H1 (cell line): ENCODE data around the gene ABI3BP. TPM values are rescaled to one million over a fixed set of nuclear protein-coding genes. Genes with fewer than 3 reads are reported as not detected.
A peak's percentile ranks its signal among the peaks of the same experiment; 100 is the strongest.

Experiments
- CTCF ChIA-PET: fragments of 300-600 bp; sonication (Branson Sonifier 250); formaldehyde crosslinking; loops from one replicate; lab custom pipeline; 2021; ENCODE audit not compliant: partially characterized antibody; lab: Charles Lee
- POLR2A ChIA-PET: fragments of 300-600 bp; sonication (Branson Sonifier 250); formaldehyde crosslinking; loops from one replicate; lab custom pipeline; 2021; ENCODE audit warnings: inconsistent platforms; ENCODE audit not compliant: partially characterized antibody; lab: Charles Lee
- DNase-seq, 2 experiments: peaks; one replicate each; pipeline versions ENCODE4 v3.0.0 to v3.0.0-alpha.2; 2010 to 2022; ENCODE audit warnings: low spot score in 2 of 2, low read depth in 1 of 2, mixed read lengths in 1 of 2
- FAIRE-seq: peaks from 2 replicates; lab custom pipeline; 2011; peaks lifted over from hg19 to GRCh38; lab: Jason Lieb, UNC
- H2AFZ ChIP-seq: 2 replicates; pipeline ENCODE4 v1.8.1; 2012; ENCODE audit warnings: low read length, inconsistent platforms
- H2AK5ac ChIP-seq: 2 replicates; pipeline ENCODE4 v1.6.1; 2013; ENCODE audit warnings: low read depth, low read length
- H2BK120ac ChIP-seq: replicated peaks from 2 replicates; pipeline ENCODE3; 2013; ENCODE audit warnings: low read depth, low read length, inconsistent platforms
- H2BK12ac ChIP-seq: 2 replicates; pipeline ENCODE4 v1.6.1; 2013; ENCODE audit warnings: low read depth, low read length
- H2BK15ac ChIP-seq: 2 replicates; pipeline ENCODE4 v1.6.1; 2013; ENCODE audit warnings: low read length
- H2BK20ac ChIP-seq: 2 replicates; pipeline ENCODE4 v1.6.1; 2013; ENCODE audit warnings: low read length
- H2BK5ac ChIP-seq: 2 replicates; pipeline ENCODE4 v1.6.1; 2013; ENCODE audit warnings: low read depth, low read length
- H3K14ac ChIP-seq: 2 replicates; pipeline ENCODE4 v1.6.1; 2013; ENCODE audit warnings: inconsistent platforms; ENCODE audit not compliant: insufficient read length
- H3K18ac ChIP-seq: 2 replicates; pipeline ENCODE4 v1.6.1; 2013; ENCODE audit warnings: low read length; ENCODE audit errors: extremely low read depth
- H3K23ac ChIP-seq: 2 replicates; pipeline ENCODE4 v1.6.1; 2013; ENCODE audit warnings: inconsistent platforms; ENCODE audit not compliant: insufficient read length
- H3K23me2 ChIP-seq: 2 replicates; pipeline ENCODE4 v1.6.1; 2013; ENCODE audit warnings: low read depth, low read length
- H3K27ac ChIP-seq: 2 replicates; pipeline ENCODE4 v1.6.1; 2011; ENCODE audit warnings: low read depth, low read length, inconsistent platforms
- H3K27me3 ChIP-seq, 4 experiments: replicated peaks in 1 of 4; 1 replicate in 1 of 4; 2 replicates in 3 of 4; pipeline versions ENCODE4 v1.6.1 to v1.8.1; 2011 to 2013; ENCODE audit warnings: low read length in 3 of 4, mild to moderate bottlenecking in 3 of 4, inconsistent platforms in 2 of 4, mixed read lengths in 2 of 4, moderate library complexity in 1 of 4; ENCODE audit not compliant: control insufficient read depth in 3 of 4, insufficient read depth in 3 of 4; ENCODE audit errors: extremely low read depth in 1 of 4
- H3K36me3 ChIP-seq, 4 experiments: 2 replicates each; pipeline versions ENCODE4 v1.6.1 to v1.8.1; 2011 to 2013; ENCODE audit warnings: mild to moderate bottlenecking in 4 of 4, low read length in 3 of 4, moderate library complexity in 2 of 4, control low read depth in 1 of 4, inconsistent platforms in 1 of 4; ENCODE audit not compliant: insufficient read depth in 4 of 4, control insufficient read depth in 2 of 4
- H3K4ac ChIP-seq: replicated peaks from 2 replicates; pipeline ENCODE3; 2013; ENCODE audit warnings: low read length, low read depth, mixed read lengths, inconsistent platforms; ENCODE audit not compliant: insufficient read length
- H3K4me1 ChIP-seq, 4 experiments: replicated peaks in 1 of 4; 1 replicate in 1 of 4; 2 replicates in 3 of 4; pipeline versions ENCODE4 v1.6.1 to v1.8.1; 2011 to 2013; ENCODE audit warnings: low read length in 3 of 4, inconsistent platforms in 2 of 4, mixed read lengths in 1 of 4; ENCODE audit not compliant: insufficient read depth in 4 of 4, control insufficient read depth in 3 of 4
- H3K4me2 ChIP-seq, 2 experiments: 2 replicates each; pipeline versions ENCODE4 v1.6.1 to v1.8.1; 2011 to 2013; ENCODE audit warnings: low read depth in 2 of 2, low read length in 2 of 2, control low read depth in 1 of 2, inconsistent platforms in 1 of 2, mild to moderate bottlenecking in 1 of 2; ENCODE audit not compliant: insufficient read depth in 1 of 2
- H3K4me3 ChIP-seq, 4 experiments: fragments of 200-600, 300-600 bp in 1 of 4; sonication (generic), shearing (Covaris generic), sonication (Bioruptor Twin) in 1 of 4; 2 replicates each; pipeline versions ENCODE4 v1.5.1 to v1.8.1; 2011 to 2016; ENCODE audit warnings: low read length in 4 of 4, low read depth in 3 of 4, control low read depth in 2 of 4, inconsistent platforms in 2 of 4, mild to moderate bottlenecking in 2 of 4, mixed read lengths in 1 of 4, moderate library complexity in 1 of 4; ENCODE audit not compliant: insufficient read depth in 2 of 4; ENCODE audit errors: extremely low read depth in 1 of 4
- H3K56ac ChIP-seq: replicated peaks from 2 replicates; pipeline ENCODE3; 2013; ENCODE audit warnings: low read depth, mild to moderate bottlenecking, mixed read lengths, low read length, inconsistent platforms; ENCODE audit not compliant: insufficient read length
- H3K79me1 ChIP-seq: 2 replicates; pipeline ENCODE4 v1.6.1; 2013; ENCODE audit warnings: low read depth, low read length, control low read depth
- H3K79me2 ChIP-seq, 2 experiments: 2 replicates each; pipeline versions ENCODE4 v1.6.1 to v1.8.1; 2012 to 2013; ENCODE audit warnings: low read length in 2 of 2, mild to moderate bottlenecking in 2 of 2, inconsistent platforms in 1 of 2; ENCODE audit not compliant: insufficient read depth in 2 of 2, control insufficient read depth in 1 of 2
- H3K9ac ChIP-seq, 4 experiments: replicated peaks in 1 of 4; 1 replicate in 1 of 4; 2 replicates in 3 of 4; pipeline versions ENCODE4 v1.6.1 to v1.8.1; 2011 to 2013; ENCODE audit warnings: low read depth in 3 of 4, low read length in 3 of 4, control low read depth in 2 of 4, mild to moderate bottlenecking in 2 of 4, moderate library complexity in 2 of 4, inconsistent platforms in 1 of 4; ENCODE audit errors: extremely low read depth in 1 of 4
- H3K9me3 ChIP-seq, 2 experiments: 2 replicates each; pipeline versions ENCODE4 v1.6.1 to v1.8.1; 2012 to 2013; ENCODE audit warnings: mild to moderate bottlenecking in 2 of 2, moderate library complexity in 2 of 2, control low read depth in 1 of 2, inconsistent platforms in 1 of 2, low read depth in 1 of 2, low read length in 1 of 2, mixed read lengths in 1 of 2; ENCODE audit not compliant: insufficient read depth in 2 of 2
- H4K20me1 ChIP-seq, 2 experiments: replicated peaks in 1 of 2; 2 replicates each; pipeline versions ENCODE3 to v1.8.1; 2011 to 2013; ENCODE audit warnings: inconsistent platforms in 2 of 2, low read length in 2 of 2, mild to moderate bottlenecking in 1 of 2; ENCODE audit not compliant: insufficient read depth in 2 of 2, control insufficient read depth in 1 of 2
- H4K5ac ChIP-seq: 2 replicates; pipeline ENCODE4 v1.6.1; 2013; ENCODE audit warnings: low read length, low read depth, mixed read lengths, inconsistent platforms; ENCODE audit not compliant: insufficient read length
- H4K8ac ChIP-seq: 2 replicates; pipeline ENCODE4 v1.8.0; 2013; ENCODE audit warnings: mild to moderate bottlenecking, moderate library complexity, low read length, inconsistent platforms; ENCODE audit not compliant: insufficient read depth; ENCODE audit errors: extremely low read depth
- H4K91ac ChIP-seq: replicated peaks from 2 replicates; pipeline ENCODE3; 2013; ENCODE audit warnings: low read length, mixed read lengths, inconsistent platforms; ENCODE audit not compliant: insufficient read length
- ASH2L ChIP-seq: fragments of 200-600, 300-600 bp; sonication (generic); IDR thresholded peaks from one replicate; pipeline ENCODE4 v1.7.1; 2017; ENCODE audit warnings: low read length
- BCL11A ChIP-seq, 2 experiments: IDR thresholded peaks; one replicate each; pipeline ENCODE4 v1.6.1; 2011; ENCODE audit warnings: low read depth in 2 of 2, low read length in 2 of 2, mild to moderate bottlenecking in 2 of 2
- CBX8 ChIP-seq: fragments of 300-800, 300-1000 bp; sonication (generic); IDR thresholded peaks from 2 replicates; pipeline ENCODE4 v1.7.1; 2016; ENCODE audit warnings: low read depth, low read length, borderline replicate concordance
- CEBPB ChIP-seq: IDR thresholded peaks from 2 replicates; pipeline ENCODE4 v1.6.1; 2012; ENCODE audit warnings: low read depth, low read length
- CHD1 ChIP-seq: IDR thresholded peaks from 2 replicates; pipeline ENCODE4 v1.6.1; 2012; ENCODE audit warnings: low read depth, low read length, improper control_type of control experiment
- CHD2 ChIP-seq: IDR thresholded peaks from 2 replicates; pipeline ENCODE4 v1.6.1; 2012; ENCODE audit warnings: low read length, improper control_type of control experiment
- HDAC2 ChIP-seq, 2 experiments: fragments of 300-600 bp in 1 of 2; sonication (generic) in 1 of 2; IDR thresholded peaks; 2 replicates each; pipeline ENCODE4 v1.6.1; 2011 to 2012; ENCODE audit warnings: low read depth in 2 of 2, low read length in 2 of 2, mild to moderate bottlenecking in 2 of 2, moderate library complexity in 2 of 2, borderline replicate concordance in 1 of 2, inconsistent platforms in 1 of 2
- MAFK ChIP-seq: IDR thresholded peaks from 2 replicates; pipeline ENCODE4 v1.6.1; 2012; ENCODE audit warnings: low read depth, mild to moderate bottlenecking, improper control_type of control experiment, low read length
- PHF8 ChIP-seq: fragments of 200-600 bp; sonication (generic); conservative IDR thresholded peaks from 2 replicates; pipeline ENCODE4 v1.7.1; 2012; ENCODE audit warnings: low read depth, mild to moderate bottlenecking, inconsistent platforms, low read length, moderate library complexity
- POLR2AphosphoS5 ChIP-seq: IDR thresholded peaks from 2 replicates; pipeline ENCODE4 v1.6.1; 2011; ENCODE audit warnings: low read depth, low read length
- RFX5 ChIP-seq: IDR thresholded peaks from 2 replicates; pipeline ENCODE4 v1.6.1; 2011; ENCODE audit warnings: low read depth, low read length, improper control_type of control experiment, borderline replicate concordance
- RXRA ChIP-seq: IDR thresholded peaks from 2 replicates; pipeline ENCODE4 v1.6.1; 2011; ENCODE audit warnings: low read depth, mild to moderate bottlenecking, low read length, moderate library complexity; ENCODE audit not compliant: insufficient read depth
- SAP30 ChIP-seq: fragments of 300-600 bp; sonication (generic); IDR thresholded peaks from 2 replicates; pipeline ENCODE4 v1.7.1; 2012; ENCODE audit warnings: low read length, moderate library complexity, mild to moderate bottlenecking, inconsistent platforms; ENCODE audit not compliant: insufficient read depth, insufficient replicate concordance
- SP2 ChIP-seq: IDR thresholded peaks from 2 replicates; pipeline ENCODE4 v1.6.1; 2012; ENCODE audit warnings: mild to moderate bottlenecking, low read length, inconsistent platforms
- SP4 ChIP-seq: IDR thresholded peaks from 2 replicates; pipeline ENCODE4 v1.6.1; 2012; ENCODE audit warnings: low read length, inconsistent platforms
- SUZ12 ChIP-seq: fragments of 200-600 bp; sonication (generic); IDR thresholded peaks from 2 replicates; pipeline ENCODE4 v1.6.1; 2012; ENCODE audit warnings: mild to moderate bottlenecking, inconsistent platforms, low read length, moderate library complexity, mixed read lengths
- WGBS, 2 experiments: shearing (Covaris generic) in 1 of 2; methylation state at CpG; one replicate each; pipeline versions ENCODE4 v1.1.6 to v1.1.7; 2013 to 2015; ENCODE audit warnings: low lambda C conversion rate in 2 of 2, mixed read lengths in 2 of 2, inconsistent platforms in 1 of 2, low coverage in 1 of 2, missing lambda C conversion rate in 1 of 2; ENCODE audit not compliant: insufficient replicate concordance in 2 of 2, insufficient coverage in 1 of 2, insufficient read length in 1 of 2; ENCODE audit errors: extremely low coverage in 1 of 2, missing lambda C conversion rate in 1 of 2; 5-methylcytosine and 5-hydroxymethylcytosine counted together
- polyA plus RNA-seq, 7 experiments: library from polyadenylated mRNA; depleted of rRNA in 3 of 7; stranded (reverse) in 5 of 7; unstranded in 2 of 7; fragments of >200 nt in 5 of 7; fragments of 200-250 nt in 2 of 7; gene quantifications; 1 replicate in 5 of 7; 2 replicates in 1 of 7; 4 replicates in 1 of 7; pipeline versions ENCODE4 v1.2.1 to v1.2.3, GENCODE V29; 2011 to 2013; ENCODE audit warnings: missing spikeins in 2 of 7, mixed read lengths in 2 of 7
- total RNA-seq: library from RNA; stranded (reverse); fragmentation: NEBNext Ultra II Directional; extraction: Animal tissue kit (Norgen Biotek cat#: 25700); gene quantifications from 2 replicates; pipeline ENCODE4 v1.2.1, GENCODE V29; 2021

ABI3BP gene
- total and polyA plus RNA-seq, 2 of the 8 experiments (the other 6 are each of a cell fraction or from before 2014, with no cell fraction given): 0.08 to 0.32 TPM

DNA sequence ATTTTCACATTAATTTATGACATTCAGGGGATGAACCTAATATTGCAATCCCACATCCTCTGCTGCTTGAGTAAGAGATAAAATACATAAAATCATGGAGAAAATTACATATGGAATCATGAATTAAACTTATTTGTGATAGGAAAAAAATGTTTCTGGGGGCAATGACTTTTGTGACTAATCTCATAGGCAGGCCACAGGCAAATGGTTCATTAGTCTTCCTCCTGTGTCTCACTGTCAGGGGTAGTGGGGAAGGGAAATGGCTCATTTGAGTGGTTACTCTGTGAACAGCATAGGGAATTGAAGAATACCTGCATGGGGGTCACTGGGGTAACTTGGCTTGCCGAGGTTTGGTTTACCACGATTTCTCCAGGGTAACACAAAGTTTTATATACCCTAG is 211.9 kb downstream of the ABI3BP start:
- Histone ChIP-seq H3K18ac (no peak overlapping the region), H3K79me2 (no peaks in the 10 kb centered on the region), H3K27ac (no peak overlapping the region), H3K4me3 (no peak overlapping the region), H3K23me2 (no peaks in the 10 kb centered on the region), H3K4me1 (no peaks in the 10 kb centered on the region), H4K20me1 (no peaks in the 10 kb centered on the region), H3K56ac (no peak overlapping the region), H3K9ac (no peak overlapping the region), H3K79me1 (no peaks in the 10 kb centered on the region), H2BK12ac (no peak overlapping the region), H3K9me3 (no peaks in the 10 kb centered on the region), H3K23ac (no peak overlapping the region), H2BK20ac (no peak overlapping the region), H2BK120ac (no peak overlapping the region), H3K4me2 (no peak overlapping the region), H4K91ac (no peak overlapping the region), H4K8ac (no peak overlapping the region), H2BK15ac (no peak overlapping the region), H2AK5ac (no peak overlapping the region), H3K4ac (no peak overlapping the region), H4K5ac (no peak overlapping the region), H3K27me3 (peaks cover 0 to 1% (median 0%) of the 10 kb centered on the region in 4 experiments; a peak in 1 of 7 replicates), H2AFZ (peak overlapping the region; percentile 49; the same call in 1 of the 2 replicates), H3K36me3 (no peaks in the 10 kb centered on the region), H2BK5ac (no peak overlapping the region), H3K14ac (no peak overlapping the region)
- WGBS, 2 experiments: 90% methylated on average over 2 of the region's 2 CpGs; no CpG with 5 or more reads in 1 of the 2 experiments
- POLR2A ChIA-PET: no interaction called here
- no peak for FAIRE-seq
- DNase-seq: no peak
- CTCF ChIA-PET: interaction anchor here (0.6 to 1.0 kb wide), 2 partner anchors 12 to 34 kb away, joined by 3 to 4 read pairs; no protein-coding TSS in a partner anchor
- TF ChIP-seq POLR2AphosphoS5: no peak
- no peak for TF ChIP-seq ASH2L
- TF ChIP-seq HDAC2 (IDR thresholded peaks at IDR 0.05; ENCODE audit: borderline replicate concordance in 1 of 2, low read depth in 2 of 2, low read length in 2 of 2): no peak
- TF ChIP-seq MAFK: no peak
- no peak for TF ChIP-seq RXRA
- no peak for TF ChIP-seq SUZ12
- no peak for TF ChIP-seq SP2
- TF ChIP-seq SP4: no peak
- no peak for TF ChIP-seq CBX8
- no peak for TF ChIP-seq CEBPB
- no peak for TF ChIP-seq RFX5
- no peak for TF ChIP-seq CHD2
- TF ChIP-seq SAP30: no peak
- TF ChIP-seq PHF8: no peak
- no peak for TF ChIP-seq BCL11A (IDR thresholded peaks at IDR 0.05; ENCODE audit: low read depth in 2 of 2, low read length in 2 of 2)
- no peak for TF ChIP-seq CHD1
